Hepatocyte (in vitro differentiated cells): ENCODE measurements around the gene PXDC1.

ENCODE experiments used
- EZH2 ChIP-seq: fragments of 200-600 bp; sonication (generic); IDR thresholded peaks from 2 replicates; pipeline ENCODE4 v1.6.1; 2016; ENCODE audit warnings: antibody characterized with exemption, mild to moderate bottlenecking, borderline replicate concordance
- EZH2phosphoT487 ChIP-seq: fragments of 200-600 bp; sonication (generic); IDR thresholded peaks from one replicate; pipeline ENCODE4 v1.6.1; 2018; ENCODE audit warnings: antibody characterized with exemption, mild to moderate bottlenecking, low read depth, moderate library complexity; ENCODE audit not compliant: unreplicated experiment, severe bottlenecking
- TF ChIP-seq, protein P1 (sequence below): fragments of 200-600 bp; sonication (generic); IDR thresholded peaks from 2 replicates; pipeline ENCODE4 v1.5.1; 2016; ENCODE audit warnings: antibody characterized with exemption, mild to moderate bottlenecking; ENCODE audit not compliant: poor library complexity

DNA sequence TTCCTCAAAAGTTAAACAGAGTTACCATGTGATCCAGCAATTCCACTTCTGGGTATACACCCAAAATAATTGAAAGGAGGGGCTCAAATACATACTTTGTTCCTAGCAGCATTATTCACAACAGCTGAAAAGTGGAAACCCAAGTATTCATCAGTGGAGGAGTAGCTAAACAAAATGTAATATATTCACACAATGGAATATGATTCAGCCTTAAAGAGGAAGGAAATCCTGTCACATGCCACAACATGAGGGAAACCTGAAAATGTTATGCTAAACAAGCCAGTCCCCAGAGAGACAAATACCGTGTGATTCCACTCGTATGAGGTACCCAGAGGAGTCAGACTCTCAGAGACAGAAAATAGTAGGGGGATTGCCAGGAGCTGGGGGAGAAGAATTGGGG, 44.5 kb downstream of the PXDC1 start:
- TF ChIP-seq, protein P1, sequence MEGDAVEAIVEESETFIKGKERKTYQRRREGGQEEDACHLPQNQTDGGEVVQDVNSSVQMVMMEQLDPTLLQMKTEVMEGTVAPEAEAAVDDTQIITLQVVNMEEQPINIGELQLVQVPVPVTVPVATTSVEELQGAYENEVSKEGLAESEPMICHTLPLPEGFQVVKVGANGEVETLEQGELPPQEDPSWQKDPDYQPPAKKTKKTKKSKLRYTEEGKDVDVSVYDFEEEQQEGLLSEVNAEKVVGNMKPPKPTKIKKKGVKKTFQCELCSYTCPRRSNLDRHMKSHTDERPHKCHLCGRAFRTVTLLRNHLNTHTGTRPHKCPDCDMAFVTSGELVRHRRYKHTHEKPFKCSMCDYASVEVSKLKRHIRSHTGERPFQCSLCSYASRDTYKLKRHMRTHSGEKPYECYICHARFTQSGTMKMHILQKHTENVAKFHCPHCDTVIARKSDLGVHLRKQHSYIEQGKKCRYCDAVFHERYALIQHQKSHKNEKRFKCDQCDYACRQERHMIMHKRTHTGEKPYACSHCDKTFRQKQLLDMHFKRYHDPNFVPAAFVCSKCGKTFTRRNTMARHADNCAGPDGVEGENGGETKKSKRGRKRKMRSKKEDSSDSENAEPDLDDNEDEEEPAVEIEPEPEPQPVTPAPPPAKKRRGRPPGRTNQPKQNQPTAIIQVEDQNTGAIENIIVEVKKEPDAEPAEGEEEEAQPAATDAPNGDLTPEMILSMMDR, result no peak
- TF ChIP-seq EZH2, result no peak
- no peak for TF ChIP-seq EZH2phosphoT487
